ENCODE results near the gene DNAJC5. TPM values are rescaled to one million over a fixed set of nuclear protein-coding genes. Genes with fewer than 3 reads are reported as not detected.
A peak's percentile ranks its signal among the peaks of the same experiment; 100 is the strongest.

Gene DNAJC5
- total RNA-seq, 4 donors from 2014 or later = 41.3 to 137 (median 113) TPM

DNA sequence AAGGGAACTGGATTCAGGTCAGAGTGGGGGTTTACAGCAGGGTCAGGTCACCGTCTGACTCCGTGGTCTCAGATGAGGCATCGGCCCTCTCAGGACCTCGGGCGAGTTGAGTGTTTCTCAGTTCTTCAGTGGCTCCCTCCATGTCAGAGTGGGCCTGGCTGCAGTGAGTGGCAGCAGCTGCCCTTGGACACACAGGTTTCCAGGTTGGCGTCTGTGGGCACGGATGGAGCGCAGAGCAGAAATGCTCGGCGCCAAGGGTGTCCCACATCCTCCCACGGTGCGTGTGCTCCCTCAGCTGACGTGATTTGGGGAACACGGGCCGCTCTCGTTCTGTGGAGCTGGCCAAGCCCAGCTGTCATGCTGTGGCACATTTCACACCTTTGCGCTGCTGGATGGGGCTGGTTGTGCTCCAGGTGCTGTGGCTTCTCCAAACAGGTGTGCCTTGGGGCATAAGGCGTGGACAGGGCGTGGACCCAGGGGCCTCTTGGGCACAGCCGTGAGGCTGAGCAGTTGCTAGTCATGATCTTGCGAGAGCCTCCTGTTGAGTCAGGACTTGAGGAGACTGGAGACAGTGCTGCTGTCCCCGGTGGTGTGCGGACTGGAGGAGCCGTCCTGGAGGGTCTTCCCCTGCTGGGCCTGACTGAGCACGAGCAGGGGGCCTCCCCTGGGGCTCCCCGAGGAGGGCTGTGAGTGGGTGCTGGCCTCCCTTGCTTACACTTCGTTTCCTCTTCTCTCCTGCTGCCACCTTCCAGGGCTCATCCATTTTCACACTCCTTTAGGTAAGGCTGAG, 9.5 kb upstream of the DNAJC5 start:
- Histone ChIP-seq H3K27ac (peak overlapping the region in 1 of 4 donors; percentile 7), H3K9me3 (no peaks in the 10 kb centered on the region), H3K4me1 (peaks cover 0 to 42% (median 5%) of the 10 kb centered on the region in 4 donors), H3K36me3 (peaks cover 0 to 86% (median 0%) of the 10 kb centered on the region in 3 donors), H3K27me3 (no peaks in the 10 kb centered on the region), H3K4me3 (no peak overlapping the region)
- DNase-seq = peak in 1 of 3 donors; percentile 65
- no peak for TF ChIP-seq POLR2A (IDR thresholded peaks at IDR 0.05)
- no peak for TF ChIP-seq CTCF (IDR thresholded peaks at IDR 0.05)

GRCh38 chr20:63886054-63886419, 8.9 kb upstream of the DNAJC5 start:
- no peaks in the 10 kb centered on the region for H3K9me3 ChIP-seq
- peak overlapping the region in 1 of 4 donors; percentile 7 for H3K27ac ChIP-seq
- H3K4me3 ChIP-seq = no peak overlapping the region
- no peaks in the 10 kb centered on the region for H3K27me3 ChIP-seq
- peaks cover 0 to 47% (median 5%) of the 10 kb centered on the region in 4 donors for H3K4me1 ChIP-seq
- peaks cover 0 to 86% (median 0%) of the 10 kb centered on the region in 3 donors for H3K36me3 ChIP-seq
- DNase-seq = no peak
- TF ChIP-seq POLR2A (IDR thresholded peaks at IDR 0.05) (no peak), CTCF (IDR thresholded peaks at IDR 0.05) (no peak)

DNA sequence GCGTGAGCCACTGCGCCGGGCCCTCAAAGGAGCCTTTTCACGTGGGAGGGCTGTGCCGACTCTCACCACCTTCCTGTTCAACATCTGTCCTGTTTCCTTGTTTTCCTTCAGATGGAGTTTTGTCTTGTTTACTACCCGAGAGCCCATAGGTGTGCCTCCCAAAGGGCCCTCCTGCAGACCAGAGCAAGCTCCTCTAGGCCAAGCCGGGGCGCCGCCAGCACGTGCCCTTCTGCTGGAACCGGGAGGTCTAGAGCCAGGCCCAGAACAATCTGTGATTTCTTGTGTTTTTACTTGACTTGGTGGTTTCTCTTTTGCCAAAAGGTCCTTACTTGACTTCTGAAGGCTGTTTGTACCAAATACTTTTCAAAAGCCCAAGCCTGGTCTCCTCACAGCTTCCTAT, 8.0 kb upstream of the DNAJC5 start:
- DNase-seq = no peak
- no peak overlapping the region for H3K4me3 ChIP-seq
- no peaks in the 10 kb centered on the region for H3K27me3 ChIP-seq
- H3K36me3 ChIP-seq = peaks cover 0 to 87% (median 0%) of the 10 kb centered on the region in 3 donors
- H3K27ac ChIP-seq = no peak overlapping the region
- H3K9me3 ChIP-seq = no peaks in the 10 kb centered on the region
- peaks cover 0 to 38% (median 5%) of the 10 kb centered on the region in 4 donors for H3K4me1 ChIP-seq
- TF ChIP-seq POLR2A (IDR thresholded peaks at IDR 0.05) = no peak
- TF ChIP-seq CTCF (IDR thresholded peaks at IDR 0.05) = no peak

- DNase-seq = peak in 1 of 3 donors; percentile 75
- Histone ChIP-seq H3K9me3 (no peaks in the 10 kb centered on the region), H3K27ac (peak overlapping the region in 3 of 4 donors; percentile 71 to 96 (median 85))
These were observed 5.4 kb upstream of the DNAJC5 start for GRCh38 chr20:63889241-63890200.

More at GRCh38 chr20:63889241-63890200, 5.4 kb upstream of the DNAJC5 start:
- Histone ChIP-seq H3K4me1 (peaks cover 0 to 47% (median 5%) of the 10 kb centered on the region in 4 donors), H3K4me3 (no peak overlapping the region), H3K27me3 (no peaks in the 10 kb centered on the region), H3K36me3 (peaks cover 0 to 64% (median 0%) of the 10 kb centered on the region in 3 donors)
- TF ChIP-seq CTCF (IDR thresholded peaks at IDR 0.05) = no peak
- TF ChIP-seq POLR2A (IDR thresholded peaks at IDR 0.05) = peak in 1 of 2 donors; percentile 42
